Mesenchymal stem cell (in vitro differentiated cells and primary cell): ENCODE measurements around the gene BAIAP2.

Experiments
- DNase-seq: peaks from one replicate; pipeline ENCODE4 v3.0.0-alpha.2; 2013
- H2AFZ ChIP-seq: one replicate; pipeline ENCODE4 v1.6.1; 2013; ENCODE audit warnings: low read depth, mild to moderate bottlenecking, control low read depth, inconsistent platforms, low read length, moderate library complexity
- H2AK5ac ChIP-seq: 2 replicates; pipeline ENCODE4 v1.6.1; 2013; ENCODE audit warnings: low read length, moderate library complexity, mild to moderate bottlenecking, inconsistent platforms; ENCODE audit not compliant: severe bottlenecking
- H2BK120ac ChIP-seq: one replicate; pipeline ENCODE4 v1.6.1; 2013; ENCODE audit warnings: low read depth, mild to moderate bottlenecking, inconsistent platforms, low read length, moderate library complexity
- H2BK12ac ChIP-seq, 2 experiments: one replicate each; pipeline ENCODE4 v1.6.1; 2013; ENCODE audit warnings: inconsistent platforms in 2 of 2, low read length in 2 of 2, mild to moderate bottlenecking in 2 of 2, moderate library complexity in 2 of 2, control low read depth in 1 of 2
- H2BK15ac ChIP-seq: one replicate; pipeline ENCODE4 v1.6.1; 2013; ENCODE audit warnings: mild to moderate bottlenecking, low read depth, inconsistent platforms; ENCODE audit not compliant: poor library complexity, severe bottlenecking
- H2BK5ac ChIP-seq: 2 replicates; pipeline ENCODE4 v1.6.1; 2013; ENCODE audit warnings: low read depth, mild to moderate bottlenecking, low read length, control low read depth, inconsistent platforms; ENCODE audit not compliant: poor library complexity, severe bottlenecking
- H3K14ac ChIP-seq, 2 experiments: one replicate each; pipeline ENCODE4 v1.6.1; 2013; ENCODE audit warnings: inconsistent platforms in 2 of 2, low read length in 2 of 2, control low read depth in 1 of 2, mild to moderate bottlenecking in 1 of 2, moderate library complexity in 1 of 2
- H3K18ac ChIP-seq, 2 experiments: one replicate each; pipeline ENCODE4 v1.6.1; 2013; ENCODE audit warnings: inconsistent platforms in 2 of 2, low read length in 2 of 2, control low read depth in 1 of 2, low read depth in 1 of 2, mild to moderate bottlenecking in 1 of 2
- H3K23ac ChIP-seq, 2 experiments: one replicate each; pipeline ENCODE4 v1.6.1; 2013; ENCODE audit warnings: inconsistent platforms in 2 of 2, low read length in 2 of 2, mild to moderate bottlenecking in 2 of 2, moderate library complexity in 2 of 2, control low read depth in 1 of 2
- H3K27ac ChIP-seq: 2 replicates; pipeline ENCODE4 v1.5.1; 2013; ENCODE audit warnings: mild to moderate bottlenecking, moderate library complexity, low read length, control low read depth, inconsistent platforms; ENCODE audit not compliant: poor library complexity, severe bottlenecking
- H3K27me3 ChIP-seq, 2 experiments: 2 replicates each; pipeline versions ENCODE4 v1.6.1 to v1.7.0; 2013; ENCODE audit warnings: low read length in 2 of 2, mild to moderate bottlenecking in 2 of 2, moderate library complexity in 2 of 2, control low read depth in 1 of 2, inconsistent platforms in 1 of 2; ENCODE audit not compliant: control insufficient read depth in 1 of 2, insufficient read depth in 1 of 2
- H3K36me3 ChIP-seq, 2 experiments: 2 replicates each; pipeline versions ENCODE4 v1.6.1 to v1.7.0; 2013; ENCODE audit warnings: low read length in 2 of 2, control low read depth in 1 of 2, inconsistent platforms in 1 of 2, low read depth in 1 of 2, mild to moderate bottlenecking in 1 of 2; ENCODE audit not compliant: insufficient read depth in 2 of 2, control insufficient read depth in 1 of 2
- H3K4ac ChIP-seq, 2 experiments: one replicate each; pipeline ENCODE4 v1.6.1; 2013; ENCODE audit warnings: inconsistent platforms in 2 of 2, low read length in 2 of 2, mild to moderate bottlenecking in 2 of 2, moderate library complexity in 2 of 2, control low read depth in 1 of 2, low read depth in 1 of 2
- H3K4me1 ChIP-seq: 2 replicates; pipeline ENCODE4 v1.6.1; 2013; ENCODE audit warnings: low read depth, low read length, control low read depth; ENCODE audit not compliant: control insufficient read depth, insufficient read depth
- H3K4me2 ChIP-seq: 2 replicates; pipeline ENCODE4 v1.6.1; 2013; ENCODE audit warnings: low read length, mild to moderate bottlenecking, inconsistent platforms; ENCODE audit not compliant: poor library complexity, severe bottlenecking
- H3K4me3 ChIP-seq, 2 experiments: 2 replicates each; pipeline versions ENCODE4 v1.5.1 to v1.7.0; 2013; ENCODE audit warnings: low read length in 2 of 2, mild to moderate bottlenecking in 2 of 2, control low read depth in 1 of 2, low read depth in 1 of 2; ENCODE audit not compliant: insufficient read depth in 1 of 2
- H3K79me1 ChIP-seq: replicated peaks from 2 replicates; pipeline ENCODE4 v1.6.1; 2013; ENCODE audit warnings: mild to moderate bottlenecking, control low read depth, low read length, inconsistent platforms; ENCODE audit not compliant: poor library complexity, severe bottlenecking
- H3K9ac ChIP-seq: 2 replicates; pipeline ENCODE4 v1.7.0; 2013; ENCODE audit warnings: mild to moderate bottlenecking, low read length, moderate library complexity
- H3K9me3 ChIP-seq: 2 replicates; pipeline ENCODE4 v1.7.0; 2013; ENCODE audit warnings: mild to moderate bottlenecking, low read length; ENCODE audit not compliant: control insufficient read depth
- H4K8ac ChIP-seq: one replicate; pipeline ENCODE4 v1.6.1; 2013; ENCODE audit warnings: inconsistent platforms, mild to moderate bottlenecking, low read length, moderate library complexity
- H4K91ac ChIP-seq: one replicate; pipeline ENCODE4 v1.6.1; 2013; ENCODE audit warnings: mild to moderate bottlenecking, low read length, inconsistent platforms
- WGBS: methylation state at CpG from one replicate; pipeline ENCODE4 v1.1.7; 2013; ENCODE audit warnings: mixed read lengths; 5-methylcytosine and 5-hydroxymethylcytosine counted together

The BAIAP2 gene

DNA sequence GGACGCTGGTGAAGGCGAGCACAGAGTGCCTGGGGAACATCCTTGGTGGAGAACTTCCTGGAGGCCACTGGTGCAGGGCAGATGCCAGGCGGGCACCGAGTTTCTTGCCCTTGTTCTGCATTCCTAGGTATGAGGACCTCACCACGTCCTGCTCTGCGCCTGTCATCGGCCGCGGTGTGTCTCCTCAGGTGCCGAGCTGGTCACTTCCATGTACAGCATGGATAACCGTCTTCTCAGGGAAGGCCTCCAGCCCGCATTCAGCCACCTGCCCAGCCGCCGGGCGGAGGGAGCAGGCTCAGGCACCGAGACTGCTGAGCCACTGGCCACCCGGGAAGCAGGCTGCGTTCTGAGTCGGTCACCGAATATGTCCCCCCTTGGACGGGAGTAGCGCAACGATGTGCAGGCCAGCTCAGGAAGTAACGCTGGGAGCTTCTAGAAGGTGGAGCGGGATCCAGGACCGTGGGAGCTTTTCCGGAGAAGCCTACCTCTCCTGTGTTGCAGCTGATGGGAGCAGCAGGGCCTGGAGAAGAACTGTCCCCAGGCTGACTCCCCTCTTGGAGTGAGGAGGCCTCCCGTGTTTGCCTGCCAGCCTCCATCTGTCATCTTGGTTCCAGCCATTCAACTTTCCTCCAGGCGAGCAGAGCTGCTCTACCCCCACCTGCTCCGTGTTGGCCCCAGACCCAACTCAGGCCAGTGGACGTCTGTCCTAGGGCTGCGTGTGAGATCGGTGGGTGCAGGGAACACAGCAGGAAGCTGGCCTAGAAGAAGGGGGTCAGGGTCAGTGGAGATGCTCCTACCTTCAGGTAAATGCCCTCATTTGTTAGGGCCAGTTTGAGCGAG is 2.1 kb upstream of the BAIAP2 start:
- Histone ChIP-seq H3K4me3 (peak overlapping the region in 1 of 2 experiments; percentile 82), H3K4ac (no peak overlapping the region), H3K4me1 (peaks cover 48% of the 10 kb centered on the region), H2BK15ac (no peak overlapping the region), H3K9me3 (no peaks in the 10 kb centered on the region), H2BK5ac (no peak overlapping the region), H3K18ac (no peak overlapping the region), H2BK12ac (no peak overlapping the region), H3K27ac (no peak overlapping the region), H4K8ac (no peak overlapping the region), H3K23ac (no peak overlapping the region), H4K91ac (no peak overlapping the region), H3K4me2 (no peak overlapping the region), H3K79me1 (peaks cover 21% of the 10 kb centered on the region), H3K36me3 (peaks cover 5 to 36% of the 10 kb centered on the region in 2 experiments), H2AK5ac (no peak overlapping the region), H3K27me3 (peaks cover 3 to 13% of the 10 kb centered on the region in 2 experiments), H2AFZ (no peak overlapping the region), H3K9ac (no peak overlapping the region), H3K14ac (no peak overlapping the region), H2BK120ac (no peak overlapping the region)
- DNase-seq = no peak
- 89% methylated on average over 33 of the region's 34 CpGs for WGBS

DNA sequence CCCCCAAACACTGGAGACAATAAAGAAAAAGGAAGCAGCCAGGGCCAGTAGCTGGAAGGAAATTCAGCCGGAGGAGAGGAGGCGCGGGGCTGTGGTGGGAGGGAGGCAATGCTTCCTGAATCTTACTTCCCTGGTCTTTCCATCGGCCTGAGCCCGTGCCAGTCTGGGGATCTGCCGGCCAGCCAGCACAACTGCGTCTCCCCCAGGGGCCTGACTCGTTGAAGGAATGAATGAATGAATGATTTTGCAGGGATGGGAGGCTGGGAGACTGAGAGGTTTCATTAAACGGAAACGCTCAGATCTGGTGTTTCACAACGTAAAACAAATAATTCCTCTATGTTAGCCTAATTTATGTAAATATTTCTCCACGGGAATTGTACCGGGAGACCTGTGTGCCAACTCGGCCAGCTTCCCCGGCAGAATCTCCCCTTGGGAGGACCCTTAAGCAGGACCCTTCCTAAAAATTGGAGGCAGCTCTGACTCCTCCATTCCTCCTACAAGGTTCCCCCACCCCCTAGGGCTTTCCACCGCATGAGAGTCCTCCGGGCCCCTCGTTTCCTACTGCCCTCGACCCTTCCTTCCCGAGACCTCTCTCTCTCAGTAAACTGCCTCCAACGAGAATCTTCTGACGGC is 1.3 kb upstream of the BAIAP2 start:
- H3K9me3 ChIP-seq = no peaks in the 10 kb centered on the region
- peaks cover 5 to 44% of the 10 kb centered on the region in 2 experiments for H3K36me3 ChIP-seq
- peak overlapping the region in 1 of 2 experiments; percentile 50 for H3K14ac ChIP-seq
- WGBS = 41% methylated on average over 22 of the region's 22 CpGs
- peak overlapping the region; percentile 47 for H4K8ac ChIP-seq
- H3K18ac ChIP-seq = peak overlapping the region in 1 of 2 experiments; percentile 56
- H3K4me1 ChIP-seq = peaks cover 53% of the 10 kb centered on the region
- DNase-seq = no peak
- no peak overlapping the region for H2AFZ ChIP-seq
- H2BK5ac ChIP-seq = no peak overlapping the region
- no peak overlapping the region for H2BK15ac ChIP-seq
- H3K27me3 ChIP-seq = peaks cover 0 to 5% of the 10 kb centered on the region in 2 experiments
- peak overlapping the region; percentile 72 for H3K4me2 ChIP-seq
- H3K27ac ChIP-seq = no peak overlapping the region
- no peak overlapping the region for H2BK12ac ChIP-seq
- H2AK5ac ChIP-seq = no peak overlapping the region
- no peak overlapping the region for H2BK120ac ChIP-seq
- peak overlapping the region in 1 of 2 experiments; percentile 50 for H3K4ac ChIP-seq
- peak overlapping the region; percentile 79 for H3K9ac ChIP-seq
- no peak overlapping the region for H4K91ac ChIP-seq
- peak overlapping the region; percentile 71 to 82 for H3K4me3 ChIP-seq
- peaks cover 21% of the 10 kb centered on the region for H3K79me1 ChIP-seq
- no peak overlapping the region for H3K23ac ChIP-seq

DNA sequence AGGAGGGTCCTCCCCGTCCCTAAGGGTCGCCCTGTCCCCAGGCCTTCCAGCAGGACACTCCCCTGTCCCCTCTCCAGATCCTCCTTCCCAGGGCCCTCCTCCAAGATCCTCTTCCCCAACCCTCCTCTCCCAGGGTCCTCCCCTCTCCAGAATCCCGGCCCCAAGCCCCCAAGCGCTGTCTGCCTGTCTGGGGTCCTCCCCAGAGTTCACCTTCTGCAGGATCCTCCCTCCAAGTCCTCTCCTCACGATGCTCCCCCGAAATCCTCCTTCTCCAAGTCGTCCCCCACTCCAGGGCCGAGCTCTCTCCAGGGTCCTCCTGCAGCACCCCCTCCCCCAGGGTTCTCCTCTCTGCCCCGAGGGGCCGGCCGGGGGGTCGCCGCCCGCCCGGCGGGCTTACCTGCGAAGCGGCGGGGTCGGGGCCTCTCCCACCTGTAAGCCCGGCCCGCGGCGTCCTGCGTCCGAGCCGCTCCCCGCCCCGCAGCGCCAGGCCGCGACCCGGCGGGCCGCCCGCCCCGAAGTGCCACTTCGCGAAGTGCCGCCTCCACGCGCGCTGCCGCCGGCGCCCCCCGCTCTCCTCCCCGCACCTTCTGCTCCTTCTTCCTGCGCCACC is 678 bp upstream of the BAIAP2 start:
- Histone ChIP-seq H4K8ac (peak overlapping the region; percentile 47), H2BK5ac (no peak overlapping the region), H3K27me3 (no peaks in the 10 kb centered on the region), H3K18ac (peak overlapping the region; percentile 46 to 56), H3K9ac (peak overlapping the region; percentile 79), H3K23ac (no peak overlapping the region), H2BK15ac (no peak overlapping the region), H3K4me2 (peak overlapping the region; percentile 72), H3K4ac (peak overlapping the region in 1 of 2 experiments; percentile 50), H3K79me1 (peaks cover 21% of the 10 kb centered on the region), H2AFZ (peak overlapping the region; percentile 80), H3K4me3 (peak overlapping the region; percentile 71 to 82), H3K36me3 (peaks cover 5 to 51% of the 10 kb centered on the region in 2 experiments), H3K27ac (no peak overlapping the region), H4K91ac (no peak overlapping the region), H3K9me3 (no peaks in the 10 kb centered on the region), H3K4me1 (peaks cover 58% of the 10 kb centered on the region), H2BK12ac (no peak overlapping the region), H2AK5ac (no peak overlapping the region), H3K14ac (peak overlapping the region in 1 of 2 experiments; percentile 50), H2BK120ac (no peak overlapping the region)
- DNase-seq = peak; percentile 27
- WGBS = under 1% methylated on average over 22 of the region's 49 CpGs
